ENCODE results near the gene GGACT.

GGACT gene

DNA sequence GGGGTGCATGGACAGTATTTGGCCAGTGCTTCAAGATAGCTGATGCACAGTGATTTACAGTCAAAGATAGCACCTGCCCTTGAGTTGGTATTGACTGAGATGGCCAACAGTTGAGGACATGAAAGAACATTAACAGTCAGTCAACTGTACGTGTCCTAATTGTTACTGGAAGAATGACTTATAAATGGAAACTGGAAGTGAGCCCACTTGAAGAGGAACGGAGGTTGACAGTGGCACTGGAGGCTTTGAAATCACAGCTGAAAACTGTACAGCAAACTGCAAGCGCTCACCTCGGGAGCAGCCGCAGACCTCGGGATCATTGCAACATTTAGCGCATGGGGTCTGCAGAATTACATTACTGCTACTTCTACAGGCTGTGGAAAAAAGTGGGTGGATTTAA, 77.1 kb downstream of the GGACT start:
- peak; percentile 74 to 88 for DNase-seq

- DNase-seq = no peak
Measured at GRCh38 chr13:100510208-100510957, 78.2 kb downstream of the GGACT start.

DNA sequence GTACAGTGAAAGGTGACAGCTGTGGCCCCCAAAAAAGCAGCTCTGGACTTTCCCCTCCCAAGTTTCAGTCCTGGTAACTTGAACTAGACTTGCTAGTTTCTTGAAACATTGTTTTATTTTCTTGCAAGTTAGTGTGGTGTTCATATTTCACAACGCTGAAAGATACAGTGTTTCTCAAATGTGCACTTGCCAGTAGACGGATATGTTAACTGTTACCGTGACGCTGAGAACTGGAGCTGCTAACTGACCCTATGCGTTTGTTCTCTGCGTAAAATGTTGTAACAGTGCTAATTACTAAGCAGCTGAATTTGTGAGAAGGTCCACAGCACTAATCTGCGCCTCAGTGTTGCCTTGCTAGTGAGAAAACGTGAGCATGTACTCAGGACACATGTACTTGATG, 79.6 kb downstream of the GGACT start:
- DNase-seq = no peak

GRCh38 chr13:100508455-100508854, 80.1 kb downstream of the GGACT start:
- no peak for DNase-seq

DNA sequence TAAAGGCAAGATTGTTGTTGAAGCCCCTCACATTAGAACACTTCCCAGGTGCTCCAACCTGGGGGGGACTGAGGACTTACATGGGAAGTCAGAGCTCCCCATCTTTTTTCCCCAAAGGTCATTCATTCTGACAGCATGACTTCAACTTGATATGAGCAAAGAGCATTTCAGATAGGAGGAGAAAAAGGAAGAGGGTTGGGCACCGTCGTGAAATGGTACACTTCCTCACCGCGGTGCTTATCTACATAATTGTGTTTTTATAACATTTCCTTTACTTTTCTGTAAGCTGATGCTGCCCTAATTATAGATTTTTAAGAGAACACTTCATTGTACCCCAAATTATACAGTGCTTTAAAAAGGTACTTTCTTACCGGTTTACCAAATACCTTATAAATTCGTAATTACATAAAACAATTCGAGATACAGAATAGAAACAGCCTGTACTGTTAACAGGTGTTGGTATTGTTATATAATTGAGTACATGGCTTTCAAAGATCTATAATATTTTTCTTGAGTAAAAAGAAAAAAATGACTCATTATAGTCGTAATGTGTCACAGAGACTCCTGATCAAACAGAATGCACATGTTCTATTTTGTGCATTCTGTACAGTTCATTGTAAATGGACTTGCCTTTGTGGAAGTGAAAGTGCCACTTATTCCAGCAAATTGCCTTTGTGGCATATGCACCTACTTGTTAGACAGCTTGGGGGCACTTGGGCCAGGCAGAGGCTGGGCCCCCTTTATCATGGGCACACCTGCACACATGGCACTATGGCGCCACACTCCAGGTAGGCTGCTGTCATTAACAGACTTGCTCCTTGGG, 81.8 kb downstream of the GGACT start:
- peak; percentile 38 for DNase-seq

DNA sequence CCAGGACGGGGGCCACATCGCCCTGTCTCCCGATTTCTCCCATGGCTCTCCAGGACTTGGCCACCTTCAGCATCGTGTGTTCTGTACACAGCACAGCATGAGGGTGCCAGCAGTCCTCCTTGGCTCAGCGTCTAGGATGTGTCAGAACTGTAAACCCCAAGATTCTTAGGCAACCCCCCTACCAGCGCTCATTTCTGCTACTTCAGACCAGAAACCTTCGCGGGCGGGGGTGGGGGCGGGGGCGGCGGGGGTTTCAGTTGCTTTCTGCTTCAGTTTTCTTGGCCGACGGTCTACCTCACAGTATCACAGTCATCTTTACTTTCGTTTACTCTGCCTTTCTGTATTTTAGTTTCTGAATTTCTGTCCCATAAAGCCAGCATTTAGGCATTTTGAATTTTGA, 82.4 kb downstream of the GGACT start:
- DNase-seq = no peak

DNA sequence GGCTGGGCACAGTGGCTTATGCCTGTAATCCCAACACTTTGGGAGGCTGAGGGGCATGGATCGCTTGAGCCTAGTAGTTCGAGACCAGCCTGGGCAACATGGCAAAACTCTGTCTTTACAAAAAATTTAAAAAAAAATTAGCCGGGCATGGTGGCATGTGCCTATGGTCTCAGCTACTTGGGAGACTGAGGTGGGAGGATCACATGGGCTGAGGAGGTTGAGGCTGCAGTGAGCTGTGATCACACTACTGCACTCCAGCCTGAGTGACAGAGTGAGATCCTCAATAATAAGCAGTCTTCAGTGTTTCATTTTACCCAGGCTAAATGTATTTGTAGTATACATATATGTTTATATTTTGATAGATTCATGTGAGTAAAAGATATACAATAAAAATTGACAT, 85.0 kb downstream of the GGACT start:
- DNase-seq = peak; percentile 9 to 41

- no peak for DNase-seq
Measured at GRCh38 chr13:100502446-100502845, 86.1 kb downstream of the GGACT start.

- DNase-seq = peak; percentile 58 to 66
Measured at GRCh38 chr13:100497389-100497788, 91.2 kb downstream of the GGACT start.

- no peak for DNase-seq
Measured at GRCh38 chr13:100495455-100495854, 93.1 kb downstream of the GGACT start.

GRCh38 chr13:100493418-100493817, 95.2 kb downstream of the GGACT start:
- peak; percentile 88 to 91 for DNase-seq

DNA sequence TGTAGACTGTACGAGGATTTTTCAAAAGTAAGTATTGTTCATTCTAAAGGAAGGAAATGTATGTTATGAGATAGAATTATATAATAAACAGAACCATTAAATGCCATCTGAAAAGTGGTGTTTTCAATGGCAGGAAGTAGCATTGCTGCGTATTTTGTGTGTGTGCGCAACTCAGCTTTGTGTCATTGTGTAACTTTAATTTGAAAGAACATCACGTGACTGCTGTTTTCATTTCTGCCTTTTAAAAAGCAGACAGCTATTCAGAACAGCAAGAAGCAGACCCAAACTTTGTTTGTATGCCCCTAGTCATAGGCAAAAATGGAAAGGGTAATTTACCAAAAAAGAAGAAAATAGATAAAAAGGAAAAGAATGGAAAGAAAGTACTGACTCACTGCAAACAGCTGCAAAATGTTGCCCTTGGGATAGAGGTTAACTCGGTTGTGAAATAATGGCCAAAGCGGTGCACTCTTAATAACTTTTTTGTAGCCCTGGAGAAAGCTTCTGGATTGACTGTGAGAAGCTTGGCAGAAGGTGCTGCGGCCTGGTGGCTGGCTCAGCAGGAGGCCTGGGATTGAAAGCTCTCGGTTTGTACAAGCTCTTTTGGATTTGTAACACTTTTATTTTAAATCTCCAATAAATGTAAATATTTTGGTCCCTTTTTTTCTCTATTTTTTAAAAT, 97.3 kb downstream of the GGACT start:
- peak; percentile 62 to 75 for DNase-seq

DNA sequence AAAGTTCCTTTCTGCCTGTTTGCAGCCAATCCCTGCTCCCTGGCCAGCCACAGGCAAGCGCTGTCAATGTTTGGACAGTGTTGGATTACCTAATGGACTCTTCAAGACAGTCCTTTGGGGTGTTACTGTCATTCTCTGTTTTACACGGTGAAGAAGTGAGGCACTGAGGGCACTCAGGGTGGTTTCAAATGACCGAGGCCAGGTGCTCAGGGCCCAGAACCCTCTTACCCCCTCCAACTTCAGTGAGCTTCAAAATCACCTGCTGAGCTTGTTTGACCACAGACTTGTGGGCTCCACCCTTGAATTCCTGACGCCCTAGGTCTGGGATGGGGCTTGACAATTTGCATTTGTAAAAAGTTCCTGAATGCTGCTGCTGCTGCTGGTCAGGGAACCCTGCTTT, 97.9 kb downstream of the GGACT start:
- DNase-seq = peak in 1 of 2 donors; percentile 11

- no peak for DNase-seq
Measured at GRCh38 chr13:100485265-100485664, 103.3 kb downstream of the GGACT start.

- no peak for DNase-seq
Measured at GRCh38 chr13:100484702-100485101, 103.9 kb downstream of the GGACT start.

- DNase-seq = no peak
Measured at GRCh38 chr13:100483841-100484381, 104.7 kb downstream of the GGACT start.

DNA sequence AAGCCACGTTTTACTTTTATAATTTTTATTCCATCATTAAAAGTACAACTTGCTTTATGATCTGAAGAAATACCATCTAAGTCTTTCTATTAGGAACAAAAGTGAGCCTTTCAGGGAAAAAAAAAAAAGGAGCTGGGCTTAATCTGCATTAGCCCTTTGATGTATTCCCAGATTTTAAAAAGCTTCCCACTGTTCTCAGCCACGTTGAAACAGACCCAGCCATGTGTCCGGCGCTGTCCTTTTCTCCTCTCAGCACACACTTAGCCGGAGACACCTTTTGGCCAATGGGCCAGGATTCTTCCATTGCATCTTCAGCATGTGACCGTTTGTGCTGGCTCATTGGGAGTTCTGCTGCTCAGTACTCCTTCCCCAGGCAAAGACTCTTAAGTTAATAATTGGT, 105.5 kb downstream of the GGACT start:
- no peak for DNase-seq

DNA sequence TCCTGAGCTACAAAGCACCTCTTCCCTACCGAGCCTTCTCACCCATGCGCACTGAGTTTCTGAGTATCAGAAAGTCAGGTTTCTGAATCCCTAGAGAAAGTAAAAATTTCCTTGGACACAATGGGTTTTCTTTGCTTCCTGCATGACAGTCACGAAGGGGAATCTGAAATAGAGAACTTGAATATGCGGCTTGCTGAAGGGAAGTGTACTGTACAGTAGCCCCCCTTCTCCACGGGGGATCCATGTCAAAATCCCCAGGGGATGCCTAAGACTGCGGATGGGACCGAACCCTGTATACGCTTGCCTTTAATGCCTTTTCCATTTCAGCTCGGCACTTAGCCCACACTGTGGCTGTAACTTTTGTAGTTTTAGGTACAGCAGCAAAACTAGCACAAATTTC, 107.9 kb downstream of the GGACT start:
- no peak for DNase-seq
